ENCODE results near the gene HES3.

HES3 gene

DNA sequence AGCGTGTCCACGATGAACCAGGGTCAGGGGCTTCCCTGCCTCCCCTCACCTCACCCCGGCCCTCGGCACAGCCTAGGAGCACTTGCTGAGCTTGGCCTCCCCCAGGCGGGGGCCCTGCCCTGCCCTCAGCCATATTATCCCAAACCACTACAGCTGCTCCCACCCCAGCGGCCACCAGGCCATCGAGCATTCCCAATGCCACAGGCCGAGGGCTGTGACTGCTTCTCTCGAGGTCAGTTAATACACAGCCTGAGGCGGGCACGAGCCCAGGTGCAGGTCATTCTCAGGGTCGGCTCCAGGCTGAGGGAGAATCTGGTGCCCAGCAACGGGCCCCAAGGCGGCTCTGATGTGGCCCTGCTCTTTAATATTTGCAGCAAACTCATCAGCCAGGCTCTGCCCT lies 25.3 kb downstream of the HES3 start:
- TF ChIP-seq, protein P1, sequence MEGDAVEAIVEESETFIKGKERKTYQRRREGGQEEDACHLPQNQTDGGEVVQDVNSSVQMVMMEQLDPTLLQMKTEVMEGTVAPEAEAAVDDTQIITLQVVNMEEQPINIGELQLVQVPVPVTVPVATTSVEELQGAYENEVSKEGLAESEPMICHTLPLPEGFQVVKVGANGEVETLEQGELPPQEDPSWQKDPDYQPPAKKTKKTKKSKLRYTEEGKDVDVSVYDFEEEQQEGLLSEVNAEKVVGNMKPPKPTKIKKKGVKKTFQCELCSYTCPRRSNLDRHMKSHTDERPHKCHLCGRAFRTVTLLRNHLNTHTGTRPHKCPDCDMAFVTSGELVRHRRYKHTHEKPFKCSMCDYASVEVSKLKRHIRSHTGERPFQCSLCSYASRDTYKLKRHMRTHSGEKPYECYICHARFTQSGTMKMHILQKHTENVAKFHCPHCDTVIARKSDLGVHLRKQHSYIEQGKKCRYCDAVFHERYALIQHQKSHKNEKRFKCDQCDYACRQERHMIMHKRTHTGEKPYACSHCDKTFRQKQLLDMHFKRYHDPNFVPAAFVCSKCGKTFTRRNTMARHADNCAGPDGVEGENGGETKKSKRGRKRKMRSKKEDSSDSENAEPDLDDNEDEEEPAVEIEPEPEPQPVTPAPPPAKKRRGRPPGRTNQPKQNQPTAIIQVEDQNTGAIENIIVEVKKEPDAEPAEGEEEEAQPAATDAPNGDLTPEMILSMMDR (IDR thresholded peaks at IDR 0.05; ENCODE audit: low read depth, low read length): no peak
- no peak for DNase-seq (ENCODE audit: extremely low read depth, low read depth)

DNA sequence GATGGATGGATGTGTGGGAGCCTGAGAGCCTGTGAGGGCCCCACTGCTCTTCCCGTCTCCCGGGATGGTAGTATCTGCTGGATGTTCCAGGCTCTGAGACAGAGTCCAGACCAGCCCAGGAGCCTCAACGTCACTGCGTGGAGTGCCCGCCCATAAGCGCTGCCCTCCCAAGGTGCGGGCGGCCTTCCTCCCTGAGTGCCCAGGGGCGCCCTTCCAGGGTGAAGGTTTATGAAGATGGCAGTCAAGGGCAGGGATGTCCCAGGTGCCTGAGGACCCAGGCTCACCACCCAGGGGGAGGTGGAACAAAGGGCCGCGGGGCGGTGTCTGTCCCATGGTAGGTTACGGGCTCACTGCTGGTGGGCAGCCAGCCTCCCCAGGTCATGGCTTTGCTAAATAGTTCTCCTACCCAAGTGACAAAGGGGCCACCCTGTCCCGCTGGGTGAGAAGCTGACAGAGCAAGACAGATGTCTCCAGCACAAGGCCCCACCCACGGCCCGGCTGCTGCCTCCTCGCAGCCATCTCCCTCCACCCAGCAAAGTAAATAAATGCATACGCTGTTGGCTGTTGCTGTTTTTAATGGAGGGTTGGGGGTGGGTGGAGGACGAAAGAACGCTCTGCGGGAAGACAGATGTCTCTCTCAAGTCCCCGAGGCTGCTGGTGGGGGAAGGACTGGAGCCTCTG lies 25.9 kb downstream of the HES3 start:
- TF ChIP-seq, protein P1 (IDR thresholded peaks at IDR 0.05; ENCODE audit: low read depth, low read length): no peak
- no peak for DNase-seq (ENCODE audit: extremely low read depth, low read depth)

DNA sequence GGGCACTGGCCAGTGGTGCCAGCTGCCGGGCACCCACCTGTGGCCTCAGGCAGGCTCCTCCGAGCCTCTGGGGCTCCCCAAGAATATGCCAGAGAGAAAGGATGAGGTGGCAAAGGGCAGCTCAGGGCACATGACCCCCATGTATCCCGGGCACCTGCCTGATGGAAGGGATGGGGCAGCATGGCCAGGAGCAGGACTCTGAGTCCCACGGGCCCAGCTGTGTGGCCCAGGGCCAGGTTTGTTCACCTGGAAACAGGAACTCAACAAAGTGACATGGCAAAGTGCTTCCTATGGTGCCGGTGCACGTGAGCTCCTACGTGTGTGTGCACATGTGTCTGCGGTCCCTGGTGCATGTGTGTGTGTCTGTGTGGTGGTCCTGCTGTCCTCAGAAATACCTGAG lies 26.4 kb downstream of the HES3 start:
- TF ChIP-seq, protein P1 (IDR thresholded peaks at IDR 0.05; ENCODE audit: low read depth, low read length): no peak
- DNase-seq (ENCODE audit: extremely low read depth, low read depth): no peak

DNA sequence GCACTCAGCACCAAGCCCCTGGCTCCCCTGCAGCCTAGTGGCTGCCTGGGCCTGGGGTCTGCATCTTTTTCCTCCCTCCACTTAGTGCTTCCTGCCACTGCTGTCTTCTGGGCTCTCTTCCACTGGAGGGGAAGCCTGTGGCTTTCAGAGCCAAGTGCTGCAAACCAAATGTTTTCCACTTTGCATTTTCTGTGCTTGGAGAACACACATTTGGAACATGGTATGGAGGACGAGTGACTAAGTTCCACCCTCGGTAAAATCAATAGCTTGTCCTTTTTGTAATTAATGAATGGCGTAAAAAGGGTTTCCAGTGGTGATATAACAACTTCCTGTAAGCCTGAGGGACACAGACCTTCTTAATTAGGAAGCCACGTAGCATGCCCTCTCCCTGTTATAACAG lies 27.0 kb downstream of the HES3 start:
- TF ChIP-seq, protein P1 (IDR thresholded peaks at IDR 0.05; ENCODE audit: low read depth, low read length): no peak
- no peak for DNase-seq (ENCODE audit: extremely low read depth, low read depth)

DNA sequence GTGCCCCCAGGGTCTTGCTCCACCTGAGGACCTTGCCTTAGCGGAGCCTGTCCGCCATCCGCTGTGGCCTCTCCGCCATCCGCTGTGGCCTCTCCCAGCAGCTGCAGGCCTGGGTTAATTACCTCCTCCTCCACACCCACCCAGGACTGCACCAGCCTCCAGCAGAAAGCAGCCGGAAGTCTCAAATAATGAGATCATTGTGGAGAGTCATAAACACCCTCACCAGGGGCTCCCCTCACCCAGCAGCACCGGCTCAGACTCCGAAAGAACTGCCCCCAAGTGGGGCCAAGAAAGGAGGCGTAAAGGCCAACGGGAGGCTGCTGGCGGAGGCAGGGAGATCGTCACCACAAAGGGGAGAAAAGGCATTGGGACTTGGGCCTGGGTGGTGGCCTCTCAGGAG lies 27.6 kb downstream of the HES3 start:
- DNase-seq (ENCODE audit: extremely low read depth, low read depth): no peak

DNA sequence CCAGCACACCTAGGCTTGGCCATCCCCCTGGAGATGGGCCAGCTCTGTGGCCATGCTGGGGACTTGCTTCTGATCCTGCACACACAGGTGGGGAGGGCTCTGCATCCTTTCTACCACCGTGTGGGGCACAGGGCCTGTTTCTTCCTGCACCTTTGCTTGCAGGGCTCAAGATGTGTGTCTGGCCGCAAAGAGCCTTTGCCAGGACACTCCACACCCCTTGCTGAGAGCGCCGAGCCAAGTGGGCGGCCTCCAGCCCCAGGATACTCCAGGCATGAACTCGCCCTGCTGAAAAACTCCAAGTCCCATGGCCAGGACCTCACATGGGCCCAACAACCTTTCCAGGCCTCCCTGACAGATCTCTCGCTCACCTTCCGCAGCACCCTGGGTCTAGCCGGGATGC lies 28.5 kb downstream of the HES3 start:
- no peak for DNase-seq (ENCODE audit: extremely low read depth, low read depth)
- TF ChIP-seq, protein P1 (IDR thresholded peaks at IDR 0.05; ENCODE audit: low read depth, low read length): no peak

More for the DNA sequence above, 27.6 kb downstream of the HES3 start:
- TF ChIP-seq, protein P1 (IDR thresholded peaks at IDR 0.05; ENCODE audit: low read depth, low read length): no peak

DNA sequence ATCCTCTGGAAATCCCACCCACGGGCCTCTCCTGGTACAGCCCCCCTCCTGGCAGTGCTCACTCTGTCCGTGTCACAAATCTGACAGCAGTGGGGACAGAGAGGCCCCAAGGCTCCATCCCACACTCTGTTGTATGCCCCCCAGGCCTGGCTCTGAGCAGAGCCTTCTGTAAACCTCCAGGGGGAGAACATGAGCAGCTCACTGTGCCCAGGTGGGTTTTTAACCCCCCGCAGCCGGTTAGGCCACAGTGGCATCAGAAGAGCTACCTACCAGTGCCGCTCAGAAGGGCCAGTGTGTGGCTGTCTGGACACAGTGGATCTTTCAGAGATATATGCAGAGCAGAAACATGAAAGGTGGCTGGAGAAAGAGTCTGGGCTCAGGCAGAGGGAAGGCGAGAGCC lies 28.9 kb downstream of the HES3 start:
- TF ChIP-seq, protein P1 (IDR thresholded peaks at IDR 0.05; ENCODE audit: low read depth, low read length): peak; percentile 21
- no peak for DNase-seq (ENCODE audit: extremely low read depth, low read depth)
